Hindlimb muscle (tissue), 1 donor: ENCODE data around the gene RNF31. TPM values are rescaled to one million over a fixed set of nuclear protein-coding genes. Genes with fewer than 3 reads are reported as not detected.

ENCODE experiments used
- DNase-seq: peaks from one replicate; pipeline ENCODE4 v3.0.0-alpha.2; 2013
- polyA plus RNA-seq: library from polyadenylated mRNA; unstranded; fragments of 120-200 nt; gene quantifications from one replicate; pipeline ENCODE4 v1.2.1, GENCODE V29; 2013; ENCODE audit not compliant: insufficient read length

RNF31 gene
- polyA plus RNA-seq, 1 donor: 39.5 TPM

DNA sequence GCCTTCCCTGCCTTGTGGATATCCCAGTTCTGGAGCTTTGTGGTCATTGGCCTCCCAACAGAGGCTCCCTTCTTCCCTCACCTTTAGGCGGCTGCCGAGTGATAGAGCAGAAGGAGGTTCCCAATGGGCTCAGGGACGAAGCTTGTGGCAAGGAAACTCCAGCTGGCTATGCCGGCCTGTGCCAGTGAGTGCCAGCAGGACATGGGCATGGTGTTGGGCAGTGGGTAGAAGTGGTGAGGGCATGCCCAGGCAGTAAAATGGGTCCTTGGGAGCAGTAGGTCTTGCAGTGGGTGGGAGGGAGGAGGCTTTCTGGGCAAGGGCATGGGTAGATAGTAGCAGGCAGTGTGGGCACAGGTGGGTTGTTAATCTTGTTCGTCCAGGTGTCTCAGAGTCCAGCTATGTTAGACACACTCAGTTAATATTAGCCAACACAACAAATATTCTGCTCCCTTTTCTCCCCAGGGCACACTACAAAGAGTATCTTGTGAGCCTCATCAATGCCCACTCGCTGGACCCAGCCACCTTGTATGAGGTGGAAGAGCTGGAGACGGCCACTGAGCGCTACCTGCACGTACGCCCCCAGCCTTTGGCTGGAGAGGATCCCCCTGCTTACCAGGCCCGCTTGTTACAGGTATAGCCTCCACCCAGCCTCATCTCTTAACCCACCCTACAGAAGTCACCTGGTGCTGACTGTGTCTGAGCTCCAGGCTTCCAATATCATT is 12.6 kb downstream of the RNF31 start:
- DNase-seq: no peak

DNA sequence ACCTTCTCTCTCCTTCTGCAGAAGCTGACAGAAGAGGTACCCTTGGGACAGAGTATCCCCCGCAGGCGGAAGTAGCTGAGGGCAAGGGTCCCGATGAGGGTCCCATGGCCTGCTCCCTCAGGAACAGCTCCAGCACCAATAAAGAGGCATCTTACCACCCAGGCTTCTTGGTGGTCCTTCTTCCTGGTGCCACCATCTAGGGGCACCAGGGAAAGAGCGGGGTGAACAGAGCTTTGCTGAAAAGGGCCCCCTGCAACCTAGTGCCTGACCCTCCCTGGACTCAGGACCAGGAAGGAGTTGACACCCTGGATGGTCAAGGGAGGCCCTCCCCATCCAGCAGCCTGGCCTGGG is 13.2 kb downstream of the RNF31 start:
- no peak for DNase-seq

DNA sequence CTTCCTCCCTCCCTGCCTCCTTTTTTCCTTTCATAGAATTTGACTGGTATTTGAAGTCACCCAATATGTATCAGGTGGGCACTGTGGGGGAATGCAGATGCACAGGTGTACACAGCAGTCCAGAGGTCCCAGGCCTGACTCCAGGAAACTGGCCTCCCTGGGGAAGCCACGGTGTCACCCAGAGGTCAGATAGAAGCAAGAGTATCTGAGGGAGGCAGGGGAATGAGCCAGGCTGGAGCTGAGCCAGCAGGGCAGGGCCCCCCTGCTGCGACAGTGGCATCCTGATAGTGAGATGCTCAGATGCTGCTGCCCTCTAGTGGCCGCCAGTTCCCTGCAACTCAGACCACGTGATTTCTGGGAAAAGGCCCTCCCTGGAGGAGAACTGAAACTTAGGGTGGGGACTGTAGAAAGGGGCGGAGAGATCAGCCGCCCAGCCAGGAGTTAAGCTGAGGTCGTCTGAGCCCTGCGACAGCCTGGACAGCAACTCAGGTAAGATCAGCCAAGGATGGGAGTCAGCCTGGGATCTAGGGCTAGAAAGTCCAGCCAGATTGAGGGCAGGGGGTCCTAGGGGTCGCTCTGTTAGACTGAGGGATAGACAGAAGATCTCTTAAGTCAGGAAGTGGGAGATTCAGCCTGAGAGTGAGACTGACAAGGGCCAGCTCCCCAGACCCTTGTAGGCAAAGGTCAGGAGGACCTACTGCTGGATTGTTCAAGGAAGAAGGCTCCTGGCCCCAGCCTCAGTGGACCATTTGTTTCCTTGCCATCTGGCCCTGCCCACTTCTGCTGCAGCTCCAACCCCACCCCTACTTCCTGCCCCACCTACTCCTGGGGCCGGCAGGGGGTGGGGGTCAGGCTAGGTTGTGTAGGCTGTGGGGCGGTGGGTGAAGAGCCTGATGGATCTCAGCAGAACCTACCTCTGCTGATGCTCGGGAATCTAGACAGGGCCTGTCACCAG is 13.8 kb downstream of the RNF31 start, which contains the start of gene IRF9:
TSS of gene IRF9 (plus strand) at position 416 of the 955 bp plus-strand sequence. CDS start 880 bp downstream, outside the sequence.
- DNase-seq: peak; percentile 94

DNA sequence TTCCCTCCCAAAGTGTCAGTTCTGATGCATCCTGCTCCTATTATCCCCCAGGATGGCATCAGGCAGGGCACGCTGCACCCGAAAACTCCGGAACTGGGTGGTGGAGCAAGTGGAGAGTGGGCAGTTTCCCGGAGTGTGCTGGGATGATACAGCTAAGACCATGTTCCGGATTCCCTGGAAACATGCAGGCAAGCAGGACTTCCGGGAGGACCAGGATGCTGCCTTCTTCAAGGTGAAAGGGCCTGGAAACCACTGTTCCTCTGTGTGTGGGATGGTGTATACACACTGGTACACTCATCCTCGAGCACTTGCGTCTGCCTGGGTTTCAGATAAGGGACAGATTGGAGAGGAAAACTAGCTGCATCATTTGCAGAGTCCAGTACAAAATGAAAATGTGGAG is 14.8 kb downstream of the RNF31 start:
- no peak for DNase-seq

DNA sequence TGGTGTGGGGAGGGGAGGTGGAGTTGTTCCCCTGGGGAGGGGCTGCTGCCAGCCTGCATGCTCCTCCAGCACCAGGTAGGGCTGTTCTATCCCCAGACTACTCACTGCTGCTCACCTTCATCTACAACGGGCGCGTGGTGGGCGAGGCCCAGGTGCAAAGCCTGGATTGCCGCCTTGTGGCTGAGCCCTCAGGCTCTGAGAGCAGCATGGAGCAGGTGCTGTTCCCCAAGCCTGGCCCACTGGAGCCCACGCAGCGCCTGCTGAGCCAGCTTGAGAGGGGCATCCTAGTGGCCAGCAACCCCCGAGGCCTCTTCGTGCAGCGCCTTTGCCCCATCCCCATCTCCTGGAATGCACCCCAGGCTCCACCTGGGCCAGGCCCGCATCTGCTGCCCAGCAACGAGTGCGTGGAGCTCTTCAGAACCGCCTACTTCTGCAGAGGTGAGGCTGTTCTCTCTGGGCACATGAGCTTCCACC is 17.3 kb downstream of the RNF31 start:
- DNase-seq: no peak

GRCh38 chr14:24165785-24166184 is 18.5 kb downstream of the RNF31 start:
- DNase-seq: no peak

DNA sequence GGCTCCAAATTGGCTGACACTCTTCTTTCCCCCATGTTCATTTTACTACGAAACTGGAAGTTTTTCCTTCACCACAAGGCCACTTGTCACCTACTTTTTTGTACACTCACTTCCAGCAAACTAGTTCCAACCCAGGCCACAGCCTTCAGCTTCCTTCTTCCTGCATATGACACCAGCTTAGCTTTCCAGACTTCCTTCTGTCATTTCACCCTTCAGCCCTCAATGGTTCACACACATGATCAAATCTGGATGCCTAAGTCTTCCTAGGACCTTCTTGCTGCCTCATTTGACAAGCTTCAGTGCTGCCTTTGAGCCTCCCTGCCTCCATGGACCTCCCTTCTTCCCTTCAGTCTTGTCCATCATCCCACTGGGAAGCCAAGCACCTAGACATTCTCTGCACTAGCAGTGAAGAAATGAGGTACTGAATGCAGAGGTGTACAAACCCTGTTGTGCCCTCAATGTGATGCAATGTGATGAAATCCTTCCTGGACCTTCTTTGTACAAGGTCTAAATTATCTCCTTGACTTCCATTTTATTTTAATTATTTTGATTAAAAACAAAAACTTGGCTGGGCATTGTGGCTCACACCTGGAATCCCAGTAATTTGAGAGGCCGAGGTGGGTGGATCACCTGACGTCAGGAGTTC is 20.3 kb downstream of the RNF31 start:
- DNase-seq: no peak

GRCh38 chr14:24171422-24172260 is 24.3 kb downstream of the RNF31 start, which contains the start of gene REC8:
TSS of gene REC8 (plus strand) at chr14:24172080. CDS start at chr14:24172553, 473 bp downstream.
- peak; percentile 77 for DNase-seq

DNA sequence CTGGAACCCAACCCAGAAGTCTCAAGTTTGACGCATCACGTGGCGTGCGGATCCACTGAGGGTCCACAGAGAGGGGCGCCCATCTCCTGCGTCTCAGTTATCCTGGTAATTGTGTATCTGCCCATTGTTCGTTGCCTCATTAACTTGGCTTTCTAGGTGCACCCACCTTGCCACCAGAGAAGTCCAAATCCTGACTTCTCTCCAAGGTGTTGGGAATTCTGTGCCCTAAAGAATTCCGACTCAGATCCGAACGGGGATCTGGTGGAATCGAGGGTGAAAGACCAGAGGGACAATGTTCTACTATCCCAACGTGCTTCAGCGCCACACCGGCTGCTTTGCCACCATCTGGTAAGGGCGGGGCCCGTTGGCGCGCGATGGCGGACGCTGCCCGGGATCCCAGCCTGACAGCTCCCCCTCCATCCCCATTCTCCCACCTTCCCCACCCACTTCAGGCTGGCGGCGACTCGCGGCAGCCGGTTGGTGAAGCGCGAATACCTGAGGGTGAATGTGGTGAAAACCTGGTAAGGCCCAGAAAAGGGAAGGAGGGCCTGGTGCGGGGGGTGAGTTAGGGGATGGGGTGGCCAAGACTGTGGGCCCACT is 25.1 kb downstream of the RNF31 start:
- no peak for DNase-seq

DNA sequence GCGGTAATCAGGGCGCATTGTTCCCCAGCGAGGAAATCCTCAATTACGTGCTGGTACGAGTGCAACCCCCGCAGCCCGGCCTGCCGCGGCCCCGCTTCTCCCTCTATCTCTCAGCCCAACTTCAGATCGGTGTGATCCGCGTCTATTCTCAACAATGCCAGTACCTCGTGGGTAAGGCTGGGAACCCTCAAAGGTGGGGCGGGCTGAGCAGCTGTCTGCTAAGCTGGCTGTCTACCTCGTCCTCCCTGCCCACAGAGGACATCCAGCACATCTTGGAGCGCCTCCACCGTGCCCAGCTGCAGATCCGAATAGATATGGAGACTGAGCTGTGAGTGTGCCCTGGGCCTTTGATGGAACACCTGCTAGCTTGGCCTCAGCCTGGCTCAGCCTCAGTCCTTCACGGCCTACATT is 25.6 kb downstream of the RNF31 start:
- DNase-seq: no peak

GRCh38 chr14:24176599-24176998 is 29.3 kb downstream of the RNF31 start:
- no peak for DNase-seq

GRCh38 chr14:24177041-24177825 is 29.9 kb downstream of the RNF31 start:
- DNase-seq: no peak

DNA sequence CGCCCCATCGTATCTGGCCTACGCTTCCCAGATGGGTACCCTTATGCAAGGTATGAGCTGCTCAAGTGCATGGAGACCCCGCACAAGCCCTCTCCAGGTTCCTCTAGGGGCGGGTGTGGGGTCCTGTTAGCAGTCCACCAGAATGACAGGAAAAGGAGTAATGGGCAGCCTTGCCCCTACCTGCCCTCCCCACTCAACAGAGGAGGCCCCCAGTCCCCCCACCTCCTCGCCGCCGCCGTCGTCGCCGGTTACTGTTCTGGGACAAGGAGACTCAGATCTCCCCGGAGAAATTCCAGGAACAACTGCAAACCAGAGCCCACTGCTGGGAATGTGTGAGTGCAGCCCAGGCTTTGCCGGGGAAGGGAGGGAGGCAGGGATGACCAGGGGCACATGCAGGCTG is 30.6 kb downstream of the RNF31 start:
- DNase-seq: no peak

DNA sequence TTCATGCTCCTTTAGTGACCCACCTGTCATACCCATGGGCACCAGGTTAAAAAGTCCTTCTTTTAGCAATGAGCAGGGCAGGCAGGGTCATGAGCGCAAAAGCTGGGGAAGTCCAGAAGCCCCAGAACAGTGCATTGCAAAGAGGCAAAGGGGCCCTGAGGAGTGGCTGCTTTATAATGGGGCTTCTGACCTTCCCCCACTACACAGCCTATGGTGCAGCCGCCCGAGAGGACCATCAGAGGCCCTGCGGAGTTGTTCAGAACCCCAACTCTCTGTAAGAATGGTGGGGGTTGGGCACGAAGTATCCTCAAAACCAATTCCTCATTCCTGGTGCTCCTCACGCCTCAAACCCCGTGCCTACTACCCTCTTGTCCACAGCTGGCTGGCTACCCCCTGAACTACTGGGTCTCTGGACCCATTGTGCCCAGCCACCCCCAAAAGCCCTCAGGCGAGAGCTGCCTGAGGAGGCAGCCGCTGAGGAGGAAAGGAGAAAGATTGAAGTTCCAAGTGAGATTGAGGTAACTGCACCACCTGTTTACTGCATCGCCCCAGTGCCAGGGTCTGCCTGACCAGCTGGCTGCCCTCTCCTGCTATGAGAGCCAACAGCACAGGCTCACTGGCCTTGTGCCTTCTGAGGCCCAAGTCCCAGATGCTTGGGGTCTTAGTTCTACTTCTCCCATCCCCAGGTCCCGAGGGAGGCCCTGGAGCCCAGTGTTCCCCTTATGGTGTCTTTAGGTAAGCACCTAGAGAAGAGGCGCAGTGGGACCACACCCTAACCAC is 31.3 kb downstream of the RNF31 start:
- DNase-seq: no peak

- no peak for DNase-seq
These were observed 32.1 kb downstream of the RNF31 start for GRCh38 chr14:24179294-24179960.

- no peak for DNase-seq
These were observed 32.9 kb downstream of the RNF31 start for GRCh38 chr14:24179961-24180796.

- DNase-seq: no peak
These were observed 34.2 kb downstream of the RNF31 start for GRCh38 chr14:24181371-24182077.
